Measurements from ENCODE around the gene METTL23. TPM values are rescaled to one million over a fixed set of nuclear protein-coding genes. Genes with fewer than 3 reads are reported as not detected.
"Not testable (repeated sequence)": the region's sequence is repeated elsewhere in the genome, so short reads cannot be mapped to it uniquely, and the experiment has no call there.

The METTL23 gene
- total and polyA plus RNA-seq, 4 donors: 23.1 to 43.1 (median 36.1) TPM

DNA sequence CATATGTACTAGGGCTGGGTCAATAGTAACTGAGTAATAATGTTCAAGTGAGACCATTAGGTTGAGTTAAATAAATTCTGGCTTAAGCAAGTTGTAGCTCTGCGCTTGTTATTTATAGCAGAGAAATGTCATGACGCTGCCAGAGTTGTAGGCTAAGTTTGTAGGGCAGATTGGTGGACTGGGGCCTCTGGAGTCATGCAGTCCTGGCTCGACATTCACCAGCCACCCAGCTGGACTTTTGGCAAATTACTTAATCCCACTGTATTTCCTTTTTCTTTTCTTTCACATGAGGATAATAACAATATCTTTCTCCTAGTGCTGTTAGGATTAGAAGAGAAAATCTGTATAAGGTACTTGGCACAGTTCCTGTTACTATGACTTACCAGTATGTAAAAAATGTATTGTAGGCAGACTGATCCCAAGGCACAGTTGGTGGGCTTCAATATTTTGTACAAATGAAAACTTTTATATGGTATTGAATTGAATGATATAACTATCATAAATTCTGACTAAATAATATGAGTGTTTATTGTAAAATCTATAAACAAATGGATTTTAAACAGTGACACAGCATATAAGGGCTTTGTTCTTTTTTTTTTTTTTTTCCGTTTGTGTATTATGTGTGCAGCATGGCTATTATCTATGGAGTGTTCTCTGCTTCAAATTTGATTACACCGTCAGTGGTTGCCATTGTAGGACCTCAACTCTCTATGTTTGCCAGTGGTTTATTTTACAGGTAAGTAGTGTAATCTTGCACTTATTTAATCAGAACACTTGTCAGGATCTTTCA, 13.9 kb downstream of the METTL23 start:
- Histone ChIP-seq H3K27ac (ENCODE audit: low read depth in 1 of 2, low read length in 1 of 2) (peak overlapping the region in 1 of 2 donors; percentile 70), H3K4me1 (ENCODE audit: control insufficient read depth in 5 of 5, insufficient read depth in 5 of 5, low read length in 5 of 5) (peaks cover 1 to 22% (median 10%) of the 10 kb centered on the region in 5 donors), H3K36me3 (ENCODE audit: control insufficient read depth in 4 of 4, insufficient read depth in 4 of 4, low read length in 4 of 4) (peaks cover 9 to 33% (median 19%) of the 10 kb centered on the region in 4 donors), H3K9ac (ENCODE audit: insufficient read depth in 1 of 2, low read length in 2 of 2) (no peak overlapping the region), H3K4me3 (no peak overlapping the region), H3K27me3 (ENCODE audit: control insufficient read depth in 3 of 3, insufficient read depth in 3 of 3, low read length in 2 of 3) (no peaks in the 10 kb centered on the region), H3K9me3 (ENCODE audit: control insufficient read depth in 4 of 4, insufficient read depth in 3 of 4, low read length in 3 of 4) (no peaks in the 10 kb centered on the region)
- no peak for ATAC-seq (ENCODE audit: insufficient read depth, low FRiP score)
- DNase-seq: peak; percentile 51 to 78 (median 73)
- 84% methylated on average over 5 of the region's 5 CpGs for WGBS, 2 donors
- TF ChIP-seq, protein P1, sequence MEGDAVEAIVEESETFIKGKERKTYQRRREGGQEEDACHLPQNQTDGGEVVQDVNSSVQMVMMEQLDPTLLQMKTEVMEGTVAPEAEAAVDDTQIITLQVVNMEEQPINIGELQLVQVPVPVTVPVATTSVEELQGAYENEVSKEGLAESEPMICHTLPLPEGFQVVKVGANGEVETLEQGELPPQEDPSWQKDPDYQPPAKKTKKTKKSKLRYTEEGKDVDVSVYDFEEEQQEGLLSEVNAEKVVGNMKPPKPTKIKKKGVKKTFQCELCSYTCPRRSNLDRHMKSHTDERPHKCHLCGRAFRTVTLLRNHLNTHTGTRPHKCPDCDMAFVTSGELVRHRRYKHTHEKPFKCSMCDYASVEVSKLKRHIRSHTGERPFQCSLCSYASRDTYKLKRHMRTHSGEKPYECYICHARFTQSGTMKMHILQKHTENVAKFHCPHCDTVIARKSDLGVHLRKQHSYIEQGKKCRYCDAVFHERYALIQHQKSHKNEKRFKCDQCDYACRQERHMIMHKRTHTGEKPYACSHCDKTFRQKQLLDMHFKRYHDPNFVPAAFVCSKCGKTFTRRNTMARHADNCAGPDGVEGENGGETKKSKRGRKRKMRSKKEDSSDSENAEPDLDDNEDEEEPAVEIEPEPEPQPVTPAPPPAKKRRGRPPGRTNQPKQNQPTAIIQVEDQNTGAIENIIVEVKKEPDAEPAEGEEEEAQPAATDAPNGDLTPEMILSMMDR (IDR thresholded peaks at IDR 0.05; ENCODE audit: control extremely low read depth, extremely low read depth): no peak

DNA sequence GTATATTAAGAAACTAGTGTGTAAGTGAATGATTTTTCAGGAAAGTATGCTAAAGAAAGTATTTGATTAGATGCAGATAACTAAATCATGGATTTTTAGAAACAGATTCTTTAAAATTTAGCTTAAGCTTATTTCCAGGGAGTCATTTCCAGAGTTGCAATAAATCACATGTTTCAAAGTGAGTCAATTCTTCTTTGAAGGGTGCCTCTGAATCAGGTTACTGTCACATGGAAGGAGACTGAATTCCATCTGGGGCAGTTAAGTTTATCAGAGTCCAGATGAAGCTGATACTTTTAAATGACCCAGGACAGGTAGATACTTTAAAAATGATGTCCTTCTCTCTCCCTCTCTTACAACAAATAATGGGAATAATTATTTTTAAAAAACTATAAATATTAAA, 16.3 kb downstream of the METTL23 start:
- H3K27me3 ChIP-seq (ENCODE audit: control insufficient read depth in 3 of 3, insufficient read depth in 3 of 3, low read length in 2 of 3): no peaks in the 10 kb centered on the region
- H3K9me3 ChIP-seq (ENCODE audit: control insufficient read depth in 4 of 4, insufficient read depth in 3 of 4, low read length in 3 of 4): no peaks in the 10 kb centered on the region
- DNase-seq: no peak
- no peak for ATAC-seq (ENCODE audit: insufficient read depth, low FRiP score)
- H3K9ac ChIP-seq (ENCODE audit: insufficient read depth in 1 of 2, low read length in 2 of 2): no peak overlapping the region
- H3K4me3 ChIP-seq: no peak overlapping the region
- peaks cover 1 to 20% (median 10%) of the 10 kb centered on the region in 5 donors for H3K4me1 ChIP-seq (ENCODE audit: control insufficient read depth in 5 of 5, insufficient read depth in 5 of 5, low read length in 5 of 5)
- H3K27ac ChIP-seq (ENCODE audit: low read depth in 1 of 2, low read length in 1 of 2): no peak overlapping the region
- peaks cover 8 to 31% (median 19%) of the 10 kb centered on the region in 4 donors for H3K36me3 ChIP-seq (ENCODE audit: control insufficient read depth in 4 of 4, insufficient read depth in 4 of 4, low read length in 4 of 4)
- TF ChIP-seq, protein P1 (IDR thresholded peaks at IDR 0.05; ENCODE audit: control extremely low read depth, extremely low read depth): no peak

DNA sequence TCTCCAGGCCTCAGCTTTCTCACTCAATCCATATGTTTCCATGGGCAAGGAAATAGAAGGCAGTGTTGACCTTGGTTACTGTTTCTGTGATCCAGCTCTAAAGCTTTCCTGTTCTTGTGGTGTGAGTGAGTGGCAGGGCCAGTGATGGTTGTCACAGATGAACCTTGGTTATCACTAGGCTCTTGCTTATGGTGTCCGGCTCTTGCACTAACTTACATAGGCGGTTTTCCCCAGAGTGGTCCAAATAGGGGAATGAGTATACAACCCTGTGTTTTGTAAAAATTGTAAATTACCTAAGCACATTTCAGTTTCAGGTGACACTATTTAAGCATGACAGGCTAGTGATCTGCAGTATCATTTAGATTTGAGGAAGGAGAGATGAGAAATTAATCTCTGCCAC, 18.1 kb downstream of the METTL23 start:
- ATAC-seq (ENCODE audit: insufficient read depth, low FRiP score): no peak

DNA sequence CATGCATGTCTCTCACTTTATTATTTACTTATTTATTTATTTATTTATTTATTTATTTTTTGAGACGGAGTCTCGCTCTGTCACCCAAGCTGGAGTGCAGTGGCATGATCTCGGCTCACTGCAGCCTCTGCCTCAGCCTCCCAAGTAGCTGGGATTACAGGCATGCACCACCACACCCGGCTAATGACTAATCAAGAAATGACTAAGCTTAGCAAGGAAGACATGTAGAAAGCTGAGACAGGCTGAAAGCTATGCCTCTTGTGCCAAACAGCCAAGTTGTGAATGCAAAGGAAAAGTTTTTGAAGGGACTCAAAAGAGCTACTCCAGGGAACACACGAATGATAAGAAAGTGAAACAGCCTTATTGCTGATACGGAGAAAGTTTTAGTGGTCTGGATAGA, 19.1 kb downstream of the METTL23 start:
- H3K27ac ChIP-seq (ENCODE audit: low read depth in 1 of 2, low read length in 1 of 2); ATAC-seq (ENCODE audit: insufficient read depth, low FRiP score); H3K4me3 ChIP-seq; H3K9me3 ChIP-seq (ENCODE audit: control insufficient read depth in 4 of 4, insufficient read depth in 3 of 4, low read length in 3 of 4); H3K4me1 ChIP-seq (ENCODE audit: control insufficient read depth in 5 of 5, insufficient read depth in 5 of 5, low read length in 5 of 5); H3K27me3 ChIP-seq (ENCODE audit: control insufficient read depth in 3 of 3, insufficient read depth in 3 of 3, low read length in 2 of 3); DNase-seq; H3K9ac ChIP-seq (ENCODE audit: insufficient read depth in 1 of 2, low read length in 2 of 2): not testable (repeated sequence)
- 93 to 95% methylated on average over 6 of the region's 6 CpGs for WGBS, 2 donors
- H3K36me3 ChIP-seq (ENCODE audit: control insufficient read depth in 4 of 4, insufficient read depth in 4 of 4, low read length in 4 of 4): peaks cover 8 to 36% (median 19%) of the 10 kb centered on the region in 4 donors

More for the DNA sequence above, 18.1 kb downstream of the METTL23 start:
- Histone ChIP-seq H3K36me3 (ENCODE audit: control insufficient read depth in 4 of 4, insufficient read depth in 4 of 4, low read length in 4 of 4) (peaks cover 8 to 32% (median 19%) of the 10 kb centered on the region in 4 donors), H3K27ac (ENCODE audit: low read depth in 1 of 2, low read length in 1 of 2) (no peak overlapping the region), H3K27me3 (ENCODE audit: control insufficient read depth in 3 of 3, insufficient read depth in 3 of 3, low read length in 2 of 3) (no peaks in the 10 kb centered on the region), H3K9me3 (ENCODE audit: control insufficient read depth in 4 of 4, insufficient read depth in 3 of 4, low read length in 3 of 4) (no peaks in the 10 kb centered on the region), H3K4me3 (no peak overlapping the region), H3K9ac (ENCODE audit: insufficient read depth in 1 of 2, low read length in 2 of 2) (no peak overlapping the region), H3K4me1 (ENCODE audit: control insufficient read depth in 5 of 5, insufficient read depth in 5 of 5, low read length in 5 of 5) (peaks cover 1 to 9% (median 4%) of the 10 kb centered on the region in 5 donors)
- TF ChIP-seq, protein P1 (IDR thresholded peaks at IDR 0.05; ENCODE audit: control extremely low read depth, extremely low read depth): no peak
- DNase-seq: no peak
- 72 to 94% methylated on average over 2 of the region's 2 CpGs for WGBS, 2 donors
